OCI-LY7 (cell line): ENCODE measurements around the gene KDM2A. TPM values are rescaled to one million over a fixed set of nuclear protein-coding genes. Genes with fewer than 3 reads are reported as not detected.
"Not testable (repeated sequence)": the region's sequence is repeated elsewhere in the genome, so short reads cannot be mapped to it uniquely, and the experiment has no call there.

ENCODE experiments used
- BruUV-seq: library from RNA; stranded (reverse); fragments of 400-500 nt; replicated peaks from 2 replicates; lab custom pipeline; 2021; lab: Mats Ljungman, UMichigan
- CTCF ChIA-PET: fragments of 300-600 bp; sonication (Branson Sonifier 250); formaldehyde crosslinking; loops from one replicate; lab custom pipeline; 2022; ENCODE audit warnings: antibody characterized with exemption; ENCODE audit not compliant: unreplicated experiment; lab: Charles Lee
- POLR2A ChIA-PET: fragments of 300-600 bp; sonication (Branson Sonifier 250); formaldehyde crosslinking; loops from one replicate; lab custom pipeline; 2022; ENCODE audit warnings: antibody characterized with exemption; lab: Charles Lee
- DNase-seq: peaks from one replicate; pipeline ENCODE4 v3.0.0-alpha.2; 2015; ENCODE audit warnings: low spot score
- H2AFZ ChIP-seq: fragments of 200-600 bp; sonication (generic), shearing (Covaris generic); 2 replicates; pipeline ENCODE4 v1.6.1; 2014; ENCODE audit warnings: mild to moderate bottlenecking, antibody characterized with exemption, low read length, moderate library complexity
- H3K27ac ChIP-seq: fragments of 200-600 bp; sonication (generic); 2 replicates; pipeline ENCODE4 v1.5.1; 2014; ENCODE audit warnings: mixed run types, low read depth, mild to moderate bottlenecking, moderate library complexity, low read length, inconsistent platforms; ENCODE audit not compliant: poor library complexity, severe bottlenecking
- H3K36me3 ChIP-seq: fragments of 200-600 bp; sonication (generic); 2 replicates; pipeline ENCODE4 v1.6.1; 2014; ENCODE audit warnings: mild to moderate bottlenecking, antibody characterized with exemption, low read length, moderate library complexity, mixed read lengths; ENCODE audit not compliant: insufficient read depth
- H3K4me1 ChIP-seq: fragments of 200-600 bp; sonication (generic); 2 replicates; pipeline ENCODE4 v1.5.1; 2014; ENCODE audit warnings: mild to moderate bottlenecking, low read length; ENCODE audit not compliant: insufficient read depth, poor library complexity, severe bottlenecking
- H3K4me2 ChIP-seq: fragments of 200-600 bp; sonication (generic); 2 replicates; pipeline ENCODE4 v1.6.1; 2014; ENCODE audit warnings: mild to moderate bottlenecking, low read length
- H3K4me3 ChIP-seq: fragments of 200-600 bp; sonication (generic); 2 replicates; pipeline ENCODE4 v1.5.1; 2014; ENCODE audit warnings: mild to moderate bottlenecking, low read depth, low read length; ENCODE audit not compliant: poor library complexity, severe bottlenecking
- H3K79me2 ChIP-seq: fragments of 200-600 bp; sonication (generic); 2 replicates; pipeline ENCODE4 v1.6.1; 2016; ENCODE audit warnings: low read depth, mild to moderate bottlenecking, low read length, moderate library complexity, mixed read lengths; ENCODE audit not compliant: insufficient read depth
- H3K9me2 ChIP-seq: fragments of 200-600 bp; sonication (generic); 2 replicates; pipeline ENCODE4 v1.6.1; 2016; ENCODE audit warnings: mild to moderate bottlenecking, low read length, mixed read lengths; ENCODE audit not compliant: insufficient read depth
- H3K9me3 ChIP-seq: fragments of 200-600 bp; sonication (generic); 2 replicates; pipeline ENCODE4 v1.6.1; 2014; ENCODE audit warnings: mild to moderate bottlenecking, mixed run types, low read length, mixed read lengths
- H4K20me1 ChIP-seq: fragments of 200-600 bp; sonication (generic); 2 replicates; pipeline ENCODE4 v1.6.1; 2014; ENCODE audit warnings: mild to moderate bottlenecking, antibody characterized with exemption, low read length, moderate library complexity, mixed read lengths; ENCODE audit not compliant: insufficient read depth
- CTCF ChIP-seq: fragments of 200-600 bp; sonication (generic); conservative IDR thresholded peaks from 2 replicates; pipeline ENCODE4 v1.5.1; 2014; ENCODE audit warnings: mild to moderate bottlenecking, antibody characterized with exemption, low read length, moderate library complexity, mixed read lengths
- EZH2phosphoT487 ChIP-seq: fragments of 200-600 bp; sonication (generic); IDR thresholded peaks from 2 replicates; pipeline ENCODE4 v1.6.1; 2018; ENCODE audit warnings: low read depth, borderline replicate concordance, mild to moderate bottlenecking, mixed run types, antibody characterized with exemption, low read length, moderate library complexity, mixed read lengths
- intact Hi-C: fragments of 100-400 bp; cut with micrococcal nuclease; formaldehyde crosslinking; loops from one replicate; pipeline ENCODE4 v1.10.0; 2022; ENCODE audit not compliant: unreplicated experiment
- total RNA-seq, 2 experiments: library from RNA; depleted of rRNA in 1 of 2; stranded (reverse); fragments of >200 nt in 1 of 2; shearing (Covaris generic) in 1 of 2; gene quantifications; 2 replicates each; pipeline ENCODE4 v1.2.3, GENCODE V29; 2014 to 2022

KDM2A gene
- total RNA-seq, 2 experiments from 2014 or later, result 31.7 to 66.2 TPM

- DNase-seq, result no peak
- Histone ChIP-seq H4K20me1 (no peaks in the 10 kb centered on the region), H2AFZ (no peak overlapping the region), H3K36me3 (peaks cover 65% of the 10 kb centered on the region), H3K9me2 (no peaks in the 10 kb centered on the region), H3K27ac (no peak overlapping the region), H3K4me1 (no peaks in the 10 kb centered on the region), H3K79me2 (no peaks in the 10 kb centered on the region), H3K4me2 (no peak overlapping the region), H3K4me3 (no peak overlapping the region), H3K9me3 (no peaks in the 10 kb centered on the region)
- intact Hi-C loops, result no loop called here
- BruUV-seq, result no TSS peak
- TF ChIP-seq CTCF (no peak), EZH2phosphoT487 (no peak)
- ChIA-PET CTCF (no interaction called here), POLR2A (interaction anchor here (0.7 kb wide), 1 partner anchor 125 kb away, joined by 3 read pairs; no protein-coding TSS in a partner anchor)
Observed at GRCh38 chr11:67255864-67256263, 136.8 kb downstream of the KDM2A start.

GRCh38 chr11:67256477-67257135 lies 137.5 kb downstream of the KDM2A start:
- no peaks in the 10 kb centered on the region for H3K4me1 ChIP-seq
- CTCF ChIA-PET, result no interaction called here
- no peaks in the 10 kb centered on the region for H3K9me2 ChIP-seq
- H3K9me3 ChIP-seq, result no peaks in the 10 kb centered on the region
- POLR2A ChIA-PET, result interaction anchor here (0.7 kb wide), 1 partner anchor 124 kb away, joined by 3 read pairs; no protein-coding TSS in a partner anchor
- H3K36me3 ChIP-seq, result peaks cover 57% of the 10 kb centered on the region
- H3K27ac ChIP-seq, result no peak overlapping the region
- intact Hi-C loops, result no loop called here
- H2AFZ ChIP-seq, result no peak overlapping the region
- no peak for DNase-seq
- no peaks in the 10 kb centered on the region for H4K20me1 ChIP-seq
- no peak for TF ChIP-seq EZH2phosphoT487
- no peak for TF ChIP-seq CTCF
- H3K79me2 ChIP-seq, result no peaks in the 10 kb centered on the region
- no TSS peak for BruUV-seq
- H3K4me3 ChIP-seq, result no peak overlapping the region
- H3K4me2 ChIP-seq, result no peak overlapping the region

- Histone ChIP-seq H4K20me1 (no peaks in the 10 kb centered on the region), H3K4me1 (peaks cover 34% of the 10 kb centered on the region), H3K4me2 (no peak overlapping the region), H3K9me2 (no peaks in the 10 kb centered on the region), H3K4me3 (no peak overlapping the region), H3K79me2 (no peaks in the 10 kb centered on the region), H2AFZ (no peak overlapping the region), H3K9me3 (no peaks in the 10 kb centered on the region), H3K36me3 (peaks cover 19% of the 10 kb centered on the region), H3K27ac (no peak overlapping the region)
- ChIA-PET CTCF (no interaction called here), POLR2A (no interaction called here)
- no TSS peak for BruUV-seq
- intact Hi-C loops, result no loop called here
- no peak for DNase-seq
- TF ChIP-seq EZH2phosphoT487, result no peak
- TF ChIP-seq CTCF, result no peak
Observed at GRCh38 chr11:67260406-67260805, 141.3 kb downstream of the KDM2A start.

GRCh38 chr11:67260885-67261639 lies 142.0 kb downstream of the KDM2A start:
- POLR2A ChIA-PET, BruUV-seq: not testable (repeated sequence)
- CTCF ChIA-PET, result interaction anchor here (0.5 kb wide), 1 partner anchor 38 kb away, joined by 6 read pairs; no protein-coding TSS in a partner anchor

More at GRCh38 chr11:67260885-67261639, 142.0 kb downstream of the KDM2A start:
- intact Hi-C loops, H3K27ac ChIP-seq, H2AFZ ChIP-seq, H3K9me2 ChIP-seq, H3K79me2 ChIP-seq, H3K9me3 ChIP-seq, H4K20me1 ChIP-seq: not testable (repeated sequence)
- Histone ChIP-seq H3K4me3 (peak overlapping the region; percentile 39), H3K4me1 (peaks cover 40% of the 10 kb centered on the region), H3K36me3 (peaks cover 13% of the 10 kb centered on the region), H3K4me2 (peak overlapping the region; percentile 61)
- peak; percentile 40 for DNase-seq
